Activated effector memory CD4-positive, alpha-beta T cell treated with anti-CD3 and anti-CD28 coated beads, Interleukin-2, amount 50 U/mL, for 16 hours (primary cell): Measurements from ENCODE around the gene IPP.
A peak's percentile ranks its signal among the peaks of the same experiment; 100 is the strongest.
"Not testable (repeated sequence)": the region's sequence is repeated elsewhere in the genome, so short reads cannot be mapped to it uniquely, and the experiment has no call there.

Experiments
- DNase-seq: peaks from one replicate; pipeline ENCODE4 v3.0.0-alpha.2; 2020

Gene IPP

GRCh38 chr1:45739137-45739536 lies 11.3 kb downstream of the IPP start:
- DNase-seq: no peak

DNA sequence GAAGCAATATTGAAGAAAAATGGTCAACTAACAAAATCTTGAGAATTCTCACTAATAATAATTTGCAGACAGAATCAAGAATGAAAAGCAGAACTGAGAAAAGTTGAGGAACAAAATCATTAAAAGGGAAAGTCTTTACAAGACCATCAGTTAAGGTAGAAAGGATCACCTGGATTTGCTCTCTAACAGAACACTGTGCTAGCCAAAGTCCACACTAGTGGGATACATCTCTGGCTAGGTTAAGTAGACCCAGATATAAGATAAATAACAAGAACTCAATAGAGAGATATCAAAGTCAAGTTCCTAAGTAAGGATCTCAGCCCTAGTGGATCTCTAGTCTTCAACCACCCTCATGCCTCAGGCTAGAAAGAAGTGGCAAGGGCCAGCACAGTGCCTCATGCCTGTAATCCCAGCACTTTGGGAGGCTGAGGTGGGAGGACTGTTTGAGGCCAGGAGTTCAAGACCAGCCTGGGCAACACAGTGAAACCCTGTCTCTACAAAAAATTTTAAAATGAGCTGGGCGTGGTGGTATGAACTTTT lies 19.6 kb downstream of the IPP start:
- DNase-seq: no peak

DNA sequence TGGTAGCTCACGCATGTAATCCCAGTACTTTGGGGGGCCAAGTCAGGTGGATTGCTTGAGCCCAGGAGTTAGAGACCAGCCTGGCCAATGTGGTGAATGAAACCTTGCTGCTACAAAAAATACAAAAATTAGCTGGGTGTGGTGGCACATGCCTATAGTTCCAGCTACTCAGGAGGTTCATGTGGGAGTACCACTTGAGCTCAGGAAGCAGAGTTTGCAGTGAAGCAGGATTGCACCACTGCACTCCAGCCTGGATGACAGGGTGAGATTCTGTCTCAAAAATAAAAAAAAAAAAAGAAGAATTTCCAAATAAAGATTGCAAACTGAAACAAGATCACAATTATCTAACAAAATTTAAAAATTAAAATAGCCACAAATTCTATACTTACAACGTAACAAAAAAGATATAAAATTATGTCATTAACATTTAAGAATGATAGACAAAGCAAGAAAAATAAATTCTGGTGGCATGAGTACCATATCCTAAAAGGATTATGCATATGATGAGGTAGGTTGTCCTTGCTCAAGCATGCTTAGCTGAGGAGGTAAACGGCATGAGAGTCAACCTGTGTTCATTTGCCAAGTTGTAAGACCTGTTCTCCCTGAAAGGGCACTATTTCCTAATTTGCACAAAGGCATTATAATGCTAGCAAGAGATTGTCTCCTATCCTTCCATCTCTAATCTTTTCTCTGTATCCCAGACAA lies 20.2 kb downstream of the IPP start:
- no peak for DNase-seq

GRCh38 chr1:45726007-45726406 lies 24.4 kb downstream of the IPP start:
- DNase-seq: not testable (repeated sequence)

- no peak for DNase-seq
Observed at GRCh38 chr1:45723248-45723930, 27.1 kb downstream of the IPP start.

DNA sequence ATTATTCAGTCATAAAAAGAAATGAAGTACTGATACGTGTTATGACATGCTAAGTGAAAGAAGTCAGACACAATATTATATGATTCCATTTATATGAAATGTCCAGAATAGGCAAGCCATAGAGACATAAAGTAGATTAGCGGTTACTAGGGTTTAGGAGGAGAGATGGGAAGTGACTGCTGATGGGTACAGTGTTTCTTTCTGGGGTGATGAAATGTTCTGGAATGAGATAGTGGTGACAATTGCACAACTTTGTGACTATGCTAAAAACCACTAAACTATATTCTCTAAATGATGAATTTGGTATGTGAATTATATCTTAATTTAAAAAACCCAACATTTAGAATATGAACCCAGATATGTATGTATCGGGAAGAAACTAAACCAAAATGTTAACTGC lies 27.6 kb downstream of the IPP start:
- DNase-seq: no peak

- DNase-seq: no peak
Observed at GRCh38 chr1:45721207-45721606, 29.2 kb downstream of the IPP start.

- no peak for DNase-seq
Observed at GRCh38 chr1:45718289-45718688, 32.2 kb downstream of the IPP start.

DNA sequence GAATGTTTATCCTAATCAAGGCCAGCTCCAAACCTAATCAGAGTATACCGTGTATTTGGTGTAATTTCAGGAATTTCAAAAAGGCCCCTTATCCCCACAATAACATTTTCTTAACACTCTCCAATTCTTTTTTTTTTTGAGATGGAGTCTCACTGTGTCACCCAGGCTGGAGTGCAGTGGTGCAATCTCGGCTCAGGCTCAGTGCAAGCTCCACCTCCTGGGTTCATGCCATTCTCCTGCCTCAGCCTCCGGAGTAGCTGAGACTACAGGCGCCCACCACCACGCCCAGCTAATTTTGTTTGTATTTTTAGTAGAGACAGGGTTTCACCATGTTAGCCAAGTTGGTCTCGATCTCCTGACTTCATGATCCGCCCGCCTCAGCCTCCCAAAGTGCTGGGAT lies 33.1 kb downstream of the IPP start:
- not testable (repeated sequence) for DNase-seq

GRCh38 chr1:45716700-45717099 lies 33.8 kb downstream of the IPP start:
- no peak for DNase-seq

DNA sequence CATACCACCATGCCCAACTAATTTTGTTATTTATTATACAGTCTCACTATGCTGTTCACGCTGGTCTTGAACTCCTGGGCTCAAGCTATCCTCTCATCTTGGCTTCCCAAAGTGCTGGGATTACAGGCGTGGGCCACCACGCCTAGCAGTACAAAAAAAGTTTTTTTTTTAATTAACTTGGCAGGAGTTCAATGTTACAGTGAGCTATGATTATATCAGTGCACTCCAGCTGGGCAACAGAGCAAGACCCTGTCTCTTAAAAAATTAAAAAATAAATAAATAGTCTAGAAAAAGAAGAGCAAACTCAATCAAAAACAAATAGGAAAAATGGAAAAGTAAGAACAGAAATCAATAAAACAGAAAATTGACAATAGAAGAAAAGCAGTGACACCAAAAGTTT lies 36.7 kb downstream of the IPP start:
- no peak for DNase-seq

DNA sequence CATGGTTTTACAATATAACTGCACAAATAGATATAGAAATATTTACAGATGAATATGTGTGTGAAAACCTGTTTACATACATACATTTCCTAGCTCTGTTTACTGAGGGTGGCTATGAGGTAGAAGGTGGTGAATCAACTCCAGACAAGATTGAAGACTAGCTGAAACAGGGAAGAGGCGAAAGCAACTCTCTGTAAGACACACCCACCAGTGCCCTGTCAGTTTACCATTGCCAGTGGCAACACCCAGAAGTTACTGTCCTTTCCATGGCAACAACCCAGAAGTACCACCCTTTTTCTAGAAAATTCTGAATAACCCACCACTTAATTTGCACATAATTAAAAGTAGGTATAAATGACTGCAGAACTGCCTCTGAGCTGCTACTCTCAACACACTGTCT lies 45.8 kb downstream of the IPP start:
- DNase-seq: no peak

DNA sequence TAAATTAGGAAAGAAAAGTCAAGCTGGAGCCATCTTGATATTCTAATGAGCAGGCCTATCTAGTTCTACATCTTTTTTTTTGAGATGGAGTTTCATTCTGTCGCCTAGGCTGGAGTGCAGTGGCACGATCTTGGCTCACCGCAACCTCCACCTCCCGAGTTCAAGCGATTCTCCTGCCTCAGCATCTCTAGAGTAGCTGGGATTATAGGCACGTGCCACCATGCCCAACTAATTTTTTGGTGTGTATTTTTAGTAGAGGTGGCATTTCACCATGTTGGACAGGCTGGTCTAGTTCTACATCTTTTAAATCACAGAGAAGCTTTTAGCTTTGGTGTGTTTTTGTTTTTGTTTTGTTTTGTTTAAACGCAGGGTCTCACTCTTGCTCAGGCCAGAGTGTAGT lies 55.6 kb downstream of the IPP start:
- DNase-seq: no peak

DNA sequence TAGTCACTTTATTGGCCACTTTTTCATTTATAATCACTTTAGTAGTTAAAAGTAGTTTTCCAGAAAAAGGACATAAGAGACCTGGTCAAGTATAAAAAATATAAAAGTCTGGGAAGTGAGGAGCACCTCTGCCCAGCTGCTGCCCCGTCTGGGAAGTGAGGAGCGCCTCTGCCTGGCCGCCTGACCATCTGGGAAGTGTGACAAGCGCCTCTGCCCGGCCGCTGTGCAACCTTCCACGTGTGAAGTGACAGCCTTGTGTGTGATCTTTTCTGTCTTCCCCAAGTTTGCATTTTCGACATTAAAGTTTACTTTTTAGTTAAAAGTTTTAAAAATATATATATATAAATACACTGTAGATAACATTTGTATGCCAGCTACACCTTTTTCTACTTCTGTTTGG lies 56.6 kb downstream of the IPP start:
- DNase-seq: not testable (repeated sequence)

GRCh38 chr1:45687754-45688740 lies 62.4 kb downstream of the IPP start, which contains the start of gene TMEM69:
TMEM69 (plus strand) TSS chr1:45688181; CDS start chr1:45691069, 2,888 bp downstream.
- peak; percentile 90 for DNase-seq

DNA sequence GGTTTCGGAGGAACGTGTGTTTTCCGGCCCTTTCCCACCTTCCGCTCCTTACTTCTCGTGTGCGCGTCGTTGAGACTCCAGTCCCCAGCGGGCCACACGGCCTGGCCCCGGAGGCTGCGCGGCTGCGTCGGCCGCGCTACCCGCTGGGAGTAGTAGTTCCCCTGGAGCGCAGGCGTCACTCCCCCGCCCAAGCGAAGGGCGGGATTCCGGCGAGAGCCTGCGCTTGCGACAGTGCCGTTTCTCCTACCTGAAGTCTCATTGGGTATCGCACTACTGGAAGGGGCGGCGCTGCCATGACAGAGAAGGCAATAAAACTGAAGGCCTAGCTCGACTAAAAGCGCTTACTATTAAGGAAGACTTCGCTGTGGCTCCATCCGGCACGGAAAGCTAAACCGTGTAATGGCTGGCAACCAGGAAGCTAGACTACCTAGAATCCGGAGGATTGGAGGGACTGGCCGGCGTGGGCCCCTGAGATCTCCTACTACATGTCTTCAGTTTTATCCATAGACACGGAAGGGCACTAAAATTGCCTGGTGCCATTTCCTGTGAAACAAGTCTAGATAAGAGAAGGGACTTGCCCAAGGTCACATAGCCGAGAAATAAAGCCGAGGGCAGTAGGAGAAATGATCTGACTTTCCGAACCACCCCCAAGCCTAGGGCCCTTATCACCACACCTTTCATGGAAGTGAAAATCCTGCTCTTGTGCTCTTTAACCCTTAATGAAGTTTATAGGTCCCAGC lies 63.3 kb downstream of the IPP start:
- peak; percentile 99 for DNase-seq

DNA sequence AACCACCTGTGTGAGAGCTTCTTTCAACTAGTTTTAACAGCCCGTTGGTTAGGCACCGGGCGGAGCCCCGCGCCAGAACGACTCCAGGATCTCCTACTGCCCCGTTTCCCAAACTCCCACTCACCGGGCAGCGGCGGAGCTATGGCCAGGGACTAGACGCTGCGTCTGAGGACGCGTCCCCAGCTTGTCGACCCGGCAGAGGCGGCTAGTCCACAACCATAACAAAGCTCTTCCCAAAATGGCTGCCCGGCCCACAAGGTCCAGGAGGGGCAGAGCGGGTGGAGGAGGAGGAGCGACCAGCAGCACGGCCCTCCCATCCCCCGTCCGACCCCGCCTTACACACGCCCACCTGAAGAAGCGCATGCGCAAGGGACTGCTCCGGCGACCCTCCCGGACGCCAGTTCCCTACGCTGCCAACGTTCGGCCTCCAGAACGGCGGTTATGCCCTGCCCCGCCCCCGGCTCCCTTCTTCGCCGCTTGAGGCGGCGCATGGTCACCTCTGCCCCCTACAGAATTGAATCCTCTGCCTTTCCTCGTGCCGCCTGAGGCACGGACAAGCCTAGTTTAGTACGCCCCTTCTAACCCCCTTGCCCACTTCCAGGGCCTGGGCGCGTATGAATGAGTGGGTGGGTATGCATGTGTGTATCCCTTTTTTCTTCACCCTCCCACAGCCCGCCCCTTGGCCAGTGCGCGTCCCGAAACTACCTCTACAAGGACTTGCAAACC lies 64.0 kb downstream of the IPP start, which contains the start of gene GPBP1L1:
Gene GPBP1L1, minus strand, starts transcription at position 246 of the 726 bp plus-strand sequence. CDS start 27,446 bp downstream, outside the sequence.
- DNase-seq: peak; percentile 99

GRCh38 chr1:45686015-45686287 lies 64.5 kb downstream of the IPP start:
- peak; percentile 89 for DNase-seq

GRCh38 chr1:45685308-45686014 lies 65.0 kb downstream of the IPP start:
- DNase-seq: no peak

DNA sequence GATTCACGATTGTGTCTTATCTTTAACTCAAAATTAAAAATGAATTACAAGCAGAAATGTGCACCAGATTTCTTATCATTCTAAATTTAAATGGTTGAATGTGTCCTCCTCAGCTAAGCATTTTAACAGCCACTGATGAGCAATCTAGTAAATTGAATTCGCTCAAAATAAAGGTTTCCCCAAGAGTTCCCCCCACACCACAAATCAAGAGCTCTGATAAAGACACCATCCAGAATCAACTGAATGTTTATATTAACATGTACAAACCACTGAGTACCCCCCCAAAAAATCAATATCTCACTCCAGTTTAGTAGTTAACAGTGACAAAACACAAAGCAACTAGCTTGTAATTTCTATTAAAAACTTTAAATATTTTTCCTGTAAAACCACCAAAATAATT lies 66.1 kb downstream of the IPP start:
- no peak for DNase-seq

DNA sequence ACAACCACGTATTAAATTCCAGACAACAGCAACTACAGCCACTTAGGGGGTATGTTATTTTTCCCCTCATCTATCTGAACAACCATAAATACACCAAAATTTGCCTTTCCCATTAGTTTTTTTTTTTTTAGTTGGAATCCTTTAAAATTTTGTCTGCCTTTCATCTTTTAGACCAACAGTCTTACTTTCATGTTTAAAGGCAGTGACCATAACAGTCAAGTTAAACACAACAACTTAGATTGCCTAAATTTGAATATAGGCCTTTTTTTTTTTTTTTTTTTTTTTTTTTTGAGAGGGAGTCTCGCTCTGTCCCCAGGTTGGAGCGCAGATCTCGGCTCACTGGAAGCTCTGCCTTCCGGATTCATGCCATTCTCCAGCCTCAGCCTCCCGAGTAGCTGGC lies 67.5 kb downstream of the IPP start:
- DNase-seq: no peak
